Left hindlimb (tissue), 1 donor: ENCODE data around the gene SIX3.

Source experiments
- DNase-seq: peaks from one replicate; pipeline ENCODE4 v3.0.0-alpha.2; 2018

The SIX3 gene

DNA sequence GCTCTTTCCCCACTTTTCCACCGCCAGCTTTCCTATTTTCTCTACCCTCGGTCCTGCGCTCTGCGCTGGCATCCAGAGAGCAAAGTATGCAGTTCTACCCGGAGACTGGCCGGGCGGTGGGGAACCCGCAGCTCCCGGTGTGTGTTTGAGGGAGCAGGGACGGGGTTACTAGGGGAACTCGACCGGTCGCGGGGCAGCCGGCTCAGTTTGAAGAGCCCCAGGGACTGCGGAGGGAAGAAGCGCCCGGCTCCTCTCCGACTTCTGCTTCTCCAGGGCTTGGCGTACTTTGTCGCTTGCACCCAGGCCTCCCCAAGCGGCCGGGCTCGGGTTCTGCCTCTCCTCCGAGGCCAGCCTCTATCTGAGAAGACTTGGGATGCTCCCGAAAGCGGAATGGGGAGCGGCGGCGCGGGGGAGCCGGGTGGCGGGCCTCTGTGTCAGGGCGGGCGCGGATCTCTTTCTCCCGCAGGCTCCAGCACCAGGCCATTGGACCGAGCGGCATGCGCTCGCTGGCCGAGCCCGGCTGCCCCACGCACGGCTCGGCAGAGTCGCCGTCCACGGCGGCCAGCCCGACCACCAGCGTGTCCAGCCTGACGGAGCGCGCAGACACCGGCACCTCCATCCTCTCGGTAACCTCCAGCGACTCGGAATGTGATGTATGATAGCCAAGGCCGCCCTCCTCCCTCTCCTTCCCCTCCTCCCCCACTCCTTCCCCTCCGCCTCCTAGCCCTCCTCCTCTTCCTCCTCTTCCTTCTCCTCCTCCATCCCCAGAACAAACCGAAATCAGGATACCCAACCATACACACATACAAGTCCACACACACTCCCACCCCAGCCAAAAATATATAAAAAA, 2.8 kb downstream of the SIX3 start:
- no peak for DNase-seq

GRCh38 chr2:44944952-44945612, 3.6 kb downstream of the SIX3 start:
- DNase-seq: no peak

GRCh38 chr2:44945676-44946371, 4.3 kb downstream of the SIX3 start:
- DNase-seq: no peak

GRCh38 chr2:44946372-44947027, 5.0 kb downstream of the SIX3 start:
- DNase-seq: no peak

DNA sequence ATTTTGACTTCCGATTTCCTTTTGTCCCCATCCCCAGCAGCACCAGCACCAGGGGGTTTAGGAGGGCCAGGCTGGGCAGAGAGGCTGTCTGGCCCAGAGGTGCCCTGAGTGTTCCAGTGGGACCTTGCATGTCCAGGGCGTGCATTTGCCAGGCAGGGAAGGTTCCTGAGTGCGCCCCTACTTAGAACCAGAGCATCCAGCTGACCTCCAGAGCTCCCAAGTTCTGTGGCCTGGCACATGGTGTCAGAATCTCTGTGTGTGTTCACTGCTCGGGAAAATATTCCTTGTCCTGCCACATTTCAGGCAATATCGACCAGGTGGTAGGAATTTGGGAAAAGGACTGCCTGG, 5.5 kb downstream of the SIX3 start:
- no peak for DNase-seq

GRCh38 chr2:44948565-44949328, 7.2 kb downstream of the SIX3 start:
- DNase-seq: no peak

DNA sequence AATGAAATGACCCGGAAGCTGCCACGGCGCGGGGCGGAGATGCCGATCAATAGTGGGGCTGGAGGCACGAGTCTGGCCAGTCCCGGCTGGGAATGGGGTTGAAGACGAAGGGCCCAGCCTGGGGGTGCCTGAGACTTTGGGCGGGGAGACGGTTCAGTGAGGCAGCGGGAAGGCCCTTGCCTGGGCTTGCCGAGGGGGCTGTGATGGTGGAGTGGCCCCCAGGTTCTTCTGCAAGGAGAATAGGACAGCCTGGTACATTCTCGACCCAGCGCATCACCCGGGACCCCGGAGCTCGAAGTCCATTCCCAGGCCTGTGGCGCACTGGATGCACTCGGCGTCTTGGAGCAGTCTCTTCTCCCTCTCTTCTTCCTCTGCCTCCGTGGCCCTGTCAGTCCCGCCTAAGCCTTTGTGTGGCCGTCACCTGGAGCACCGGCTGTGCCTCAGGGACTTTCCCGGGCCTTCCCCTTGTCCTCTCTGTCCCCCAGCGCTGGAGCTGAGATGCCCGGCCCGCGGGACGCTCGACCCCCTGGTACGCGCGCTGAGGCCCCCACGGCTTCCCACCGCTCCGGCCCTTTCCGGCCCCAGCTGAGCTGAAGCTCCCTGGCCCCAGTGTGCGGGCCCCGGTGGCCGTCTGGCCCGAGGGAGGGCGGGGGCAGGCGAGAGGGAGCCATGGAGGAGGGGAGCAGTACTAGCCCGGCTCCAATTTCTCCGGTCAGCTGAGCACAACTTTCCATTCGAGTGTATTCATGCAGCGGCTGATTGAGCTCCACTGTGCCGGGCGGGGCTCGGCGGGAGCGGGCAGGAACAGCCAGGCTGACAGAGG, 8.0 kb downstream of the SIX3 start:
- no peak for DNase-seq

DNA sequence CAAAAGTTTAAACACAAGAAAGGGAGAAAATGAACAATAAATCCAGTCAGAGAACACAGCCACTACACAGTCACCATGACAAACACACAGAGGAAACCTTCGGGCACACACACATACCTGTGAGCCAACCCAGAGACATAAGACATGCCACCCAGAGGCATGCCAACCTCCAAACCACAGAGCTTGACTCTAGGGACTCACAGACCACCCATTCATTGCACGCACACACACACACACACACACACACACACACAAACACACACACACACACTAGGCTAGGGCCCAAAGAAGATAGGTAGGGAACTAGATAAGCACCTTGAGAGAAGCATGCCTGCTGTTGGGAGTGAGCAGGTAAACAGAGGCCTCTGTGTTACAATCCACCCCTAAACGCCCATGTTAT, 9.1 kb downstream of the SIX3 start:
- DNase-seq: no peak

- DNase-seq: no peak
Measured at GRCh38 chr2:44951124-44951523, 9.6 kb downstream of the SIX3 start.

DNA sequence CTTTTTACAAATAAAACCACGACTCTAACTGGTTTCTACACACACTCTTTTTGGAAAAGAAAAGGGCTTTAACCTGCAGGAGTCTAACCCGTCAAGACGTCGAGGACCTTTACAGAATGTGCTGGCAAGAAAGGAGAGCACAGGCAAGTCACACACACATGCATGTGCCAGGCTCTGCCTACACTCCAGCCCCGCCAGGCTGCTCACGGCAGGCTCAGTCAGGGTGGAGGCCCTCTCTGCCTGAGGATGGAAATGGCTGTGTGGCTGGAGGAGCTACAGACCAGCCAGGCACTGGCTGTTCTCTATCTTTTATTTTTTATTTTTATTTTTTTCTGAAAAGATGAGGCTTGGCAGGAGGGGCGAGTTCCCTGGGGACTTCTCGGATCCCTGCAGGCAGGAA, 10.2 kb downstream of the SIX3 start:
- no peak for DNase-seq

DNA sequence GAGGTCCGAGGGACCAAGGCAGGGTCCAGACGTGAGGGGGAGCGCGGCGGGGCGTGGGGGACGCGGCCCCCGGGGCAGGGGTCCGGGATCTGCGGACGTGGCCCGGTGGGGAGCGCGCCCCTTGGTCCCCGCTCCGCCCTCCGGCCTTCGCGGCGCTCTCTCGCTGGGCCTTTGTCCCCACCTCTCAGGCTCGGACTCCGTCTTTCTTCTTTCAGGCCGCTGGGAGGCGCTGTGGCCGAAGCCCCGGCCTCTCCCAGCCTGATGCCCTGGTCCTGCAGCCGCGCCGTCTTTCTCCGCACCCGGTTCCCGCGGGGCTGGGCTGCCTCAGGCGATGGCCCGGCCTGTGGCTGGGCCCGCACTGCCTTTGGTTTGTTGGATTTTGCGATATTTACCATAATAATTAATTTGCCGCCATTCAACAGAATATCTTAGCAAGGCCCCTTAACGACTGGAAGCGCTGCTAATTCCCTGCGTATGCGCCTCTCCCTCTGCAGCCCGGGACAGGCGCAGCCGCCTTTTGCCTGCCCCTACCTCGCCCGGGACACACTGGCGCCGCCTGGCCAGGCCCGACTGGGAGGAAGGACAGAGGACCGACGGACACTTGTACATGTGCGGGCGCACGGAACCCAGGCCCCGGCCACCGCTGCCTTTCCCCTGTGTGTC, 10.8 kb downstream of the SIX3 start:
- no peak for DNase-seq

DNA sequence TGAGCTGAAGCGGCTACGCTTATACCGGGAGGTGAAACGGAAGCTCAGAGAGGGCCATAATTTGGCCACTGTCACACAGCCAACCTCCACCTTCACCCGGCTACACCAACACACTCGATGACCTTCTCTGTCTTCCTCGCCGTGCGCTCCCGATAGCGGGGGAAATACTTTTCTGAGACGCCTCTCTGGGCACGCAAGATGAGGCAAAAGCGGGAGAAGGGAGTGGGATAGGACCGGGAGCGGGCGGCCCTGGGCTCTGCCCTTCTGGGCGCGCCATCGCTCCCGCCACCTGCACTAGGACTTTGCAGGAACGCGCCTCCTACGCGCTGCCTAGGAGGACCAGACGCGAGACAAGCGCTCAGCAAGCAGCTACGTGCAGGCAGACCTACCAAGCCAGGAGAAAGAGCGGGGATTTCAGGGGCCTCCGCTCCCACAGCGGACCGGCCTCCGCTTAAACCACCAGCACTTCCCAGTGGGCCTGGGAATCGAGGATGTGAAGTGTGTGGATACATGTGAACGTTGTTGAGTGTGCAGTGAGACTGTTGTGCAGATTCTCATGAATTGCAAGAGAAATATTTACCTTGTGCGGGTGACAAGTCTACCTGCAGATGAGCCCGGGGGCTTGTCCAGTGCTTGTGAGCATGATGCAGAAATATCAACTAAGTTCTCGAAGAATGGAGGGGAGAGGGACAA, 11.4 kb downstream of the SIX3 start:
- no peak for DNase-seq

GRCh38 chr2:44953499-44953883, 12.0 kb downstream of the SIX3 start:
- no peak for DNase-seq

- no peak for DNase-seq
Measured at GRCh38 chr2:44954447-44954888, 13.0 kb downstream of the SIX3 start.

GRCh38 chr2:44954889-44955592, 13.5 kb downstream of the SIX3 start:
- DNase-seq: no peak

GRCh38 chr2:44955593-44956392, 14.3 kb downstream of the SIX3 start:
- peak; percentile 82 for DNase-seq

GRCh38 chr2:44956843-44957242, 15.3 kb downstream of the SIX3 start:
- DNase-seq: no peak

GRCh38 chr2:44957656-44958327, 16.3 kb downstream of the SIX3 start:
- no peak for DNase-seq
